D721Med (cell line): ENCODE measurements around the gene IFNGR1.

Experiments
- DNase-seq: peaks from one replicate; pipeline ENCODE4 v3.0.0; 2011; ENCODE audit warnings: low spot score; ENCODE audit not compliant: insufficient read length
- FAIRE-seq: peaks from 2 replicates; lab custom pipeline; 2011; peaks lifted over from hg19 to GRCh38; lab: Jason Lieb, UNC
- CTCF ChIP-seq: IDR thresholded peaks from 2 replicates; pipeline ENCODE4 v1.5.1; 2012; ENCODE audit warnings: mild to moderate bottlenecking, control low read depth; ENCODE audit not compliant: insufficient read depth; ENCODE audit errors: missing control alignments

The IFNGR1 gene

GRCh38 chr6:137248702-137249101 lies 29.5 kb upstream of the IFNGR1 start:
- FAIRE-seq (no peak), DNase-seq (no peak)
- no peak for TF ChIP-seq CTCF

DNA sequence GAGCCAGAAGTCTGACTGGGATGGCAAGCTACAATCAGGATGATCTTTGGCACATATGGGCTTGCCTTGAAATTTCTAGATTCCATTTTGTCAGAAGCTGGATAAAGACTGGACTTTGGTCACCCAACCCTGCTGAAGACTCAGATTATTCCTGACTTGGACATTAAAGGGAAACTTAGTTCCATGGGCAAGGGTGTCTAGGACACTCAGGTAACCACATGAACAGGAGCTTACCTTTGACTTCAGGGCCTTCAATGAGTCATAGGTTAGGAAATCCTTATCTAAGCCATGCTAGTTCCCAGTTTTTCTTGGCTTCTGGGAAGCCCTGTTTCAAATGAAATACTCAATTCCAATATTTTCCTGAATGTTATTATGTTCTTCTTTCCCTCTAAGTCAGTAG lies 28.5 kb upstream of the IFNGR1 start:
- no peak for TF ChIP-seq CTCF
- FAIRE-seq, result no peak
- DNase-seq, result no peak

DNA sequence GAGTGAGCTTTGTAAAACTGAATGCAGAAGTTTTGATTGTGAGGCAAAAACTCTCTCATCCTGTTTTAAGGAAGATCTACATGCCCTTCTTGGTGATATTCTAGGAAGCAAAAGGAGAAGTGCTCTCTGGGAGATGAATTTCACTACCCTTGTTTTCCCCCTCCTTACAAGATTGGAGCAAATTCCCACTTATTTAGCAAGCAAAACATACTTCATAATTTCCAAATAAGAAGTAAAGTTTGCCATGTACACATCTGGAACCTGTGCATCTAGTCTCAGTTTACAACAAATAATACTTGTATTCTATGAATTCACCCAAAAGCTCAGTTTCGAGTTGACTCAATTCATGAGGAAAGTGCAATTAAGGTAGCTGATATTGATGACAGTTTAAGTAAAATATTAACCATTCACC lies 27.6 kb upstream of the IFNGR1 start:
- TF ChIP-seq CTCF, result no peak
- no peak for DNase-seq
- FAIRE-seq, result no peak

GRCh38 chr6:137246164-137246563 lies 27.0 kb upstream of the IFNGR1 start:
- FAIRE-seq (no peak), DNase-seq (no peak)
- TF ChIP-seq CTCF, result no peak

DNA sequence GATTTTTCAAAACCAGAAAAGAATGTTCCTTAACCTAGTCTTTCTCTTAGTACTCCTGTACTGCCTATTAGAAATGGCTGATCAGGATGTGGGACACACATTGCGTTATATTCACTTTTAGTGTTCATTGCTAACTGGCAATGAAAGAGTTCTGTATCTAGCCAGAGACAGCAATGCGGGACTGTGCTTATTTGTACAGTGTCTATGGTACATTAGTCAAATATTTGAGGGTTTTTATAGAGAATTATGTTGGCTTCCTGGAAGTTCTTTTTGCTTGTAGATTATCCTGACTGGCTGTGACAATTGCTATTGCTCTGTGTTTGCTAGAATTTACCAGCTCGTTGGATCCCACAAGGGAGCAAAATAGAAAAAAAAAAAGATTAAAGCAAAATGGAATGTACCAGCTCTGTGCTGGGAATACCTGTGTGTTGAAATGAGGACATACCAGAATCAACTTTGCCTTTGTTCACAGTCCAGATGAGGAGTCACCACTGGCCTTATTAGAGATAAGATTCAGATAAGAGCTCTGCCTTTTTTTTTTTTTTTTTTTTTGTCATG lies 22.4 kb upstream of the IFNGR1 start:
- DNase-seq (no peak), FAIRE-seq (no peak)
- TF ChIP-seq CTCF, result no peak

DNA sequence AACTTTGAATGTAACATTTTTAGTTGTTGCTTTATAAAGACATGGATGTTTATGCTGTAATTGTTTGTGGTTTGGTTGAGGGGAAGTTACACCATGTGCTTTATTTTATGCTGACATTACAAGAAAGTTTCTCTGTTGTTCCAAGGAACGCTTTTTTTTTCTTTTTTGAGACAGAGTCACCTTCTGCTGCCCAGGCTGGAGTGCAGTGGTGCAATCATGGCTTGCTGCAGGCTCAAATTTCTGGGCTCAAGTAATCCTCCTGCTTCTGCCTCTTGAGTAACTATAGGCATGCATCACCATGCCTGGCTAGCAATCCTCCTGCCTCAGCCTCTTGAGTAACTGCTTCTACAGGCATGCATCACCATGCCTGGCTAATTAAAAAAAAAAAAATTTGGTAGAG lies 21.0 kb upstream of the IFNGR1 start:
- no peak for DNase-seq
- FAIRE-seq, result no peak
- TF ChIP-seq CTCF, result no peak

GRCh38 chr6:137237413-137238170 lies 18.4 kb upstream of the IFNGR1 start:
- TF ChIP-seq CTCF, result no peak
- FAIRE-seq (no peak), DNase-seq (no peak)
